Lower leg skin (tissue), 4 donors: ENCODE results near the gene ACOX3. TPM values are rescaled to one million over a fixed set of nuclear protein-coding genes. Genes with fewer than 3 reads are reported as not detected.

Experiments
- DNase-seq, 2 donors: peaks; one replicate each; pipeline ENCODE4 v3.0.0-alpha.2; 2019; ENCODE audit warnings: low spot score in 2 of 2
- H3K4me3 ChIP-seq: fragments of 200-600 bp; sonication (generic); 2 replicates; pipeline ENCODE4 v1.5.1; 2017; ENCODE audit warnings: mild to moderate bottlenecking, low read depth; ENCODE audit not compliant: poor library complexity, severe bottlenecking
- CTCF ChIP-seq, 3 donors: fragments of 450-650 bp; IDR thresholded peaks; one replicate each; pipeline ENCODE4 v1.5.1; 2016; ENCODE audit warnings: antibody characterized with exemption in 3 of 3, mild to moderate bottlenecking in 3 of 3, moderate library complexity in 2 of 3
- POLR2A ChIP-seq, 2 donors: fragments of 450-650 bp; IDR thresholded peaks; one replicate each; pipeline ENCODE4 v1.6.1; 2016 to 2017; ENCODE audit warnings: antibody characterized with exemption in 2 of 2, mild to moderate bottlenecking in 1 of 2, moderate library complexity in 1 of 2
- WGBS, 2 donors: methylation state at CpG; one replicate each; pipeline ENCODE4 v1.1.5; 2018; 5-methylcytosine and 5-hydroxymethylcytosine counted together
- intact Hi-C: fragments of 100-400 bp; cut with DNase I; formaldehyde crosslinking; loops from one replicate; pipeline ENCODE4 v1.15.0; 2023; ENCODE audit warnings: low total_unique reads
- total RNA-seq, 4 donors: library from RNA; depleted of rRNA; stranded (reverse); fragments of >200 nt; gene quantifications; one replicate each; pipeline ENCODE4 v1.1.0, GENCODE V29; 2016

The ACOX3 gene
- total RNA-seq, 4 donors from 2014 or later: 37.5 to 55.9 (median 41.2) TPM

GRCh38 chr4:8478371-8478770 is 37.8 kb upstream of the ACOX3 start:
- TF ChIP-seq POLR2A (IDR thresholded peaks at IDR 0.05) (no peak), CTCF (IDR thresholded peaks at IDR 0.05) (no peak)
- DNase-seq: no peak
- intact Hi-C loops: loop anchor here (10.0 kb wide), 1 partner anchor 106 kb away; the partner anchor contains the start of gene GPR78
- H3K4me3 ChIP-seq: no peak overlapping the region
- WGBS, 2 donors: 88 to 92% methylated on average over 6 to 9 of the region's 9 CpGs

GRCh38 chr4:8477676-8478075 is 37.2 kb upstream of the ACOX3 start:
- 66% methylated on average over 4 to 5 of the region's 8 CpGs for WGBS, 2 donors
- no peak for DNase-seq
- TF ChIP-seq CTCF (IDR thresholded peaks at IDR 0.05): no peak
- intact Hi-C loops: loop anchor here (10.0 kb wide), 1 partner anchor 107 kb away; the partner anchor contains the start of gene GPR78
- no peak overlapping the region for H3K4me3 ChIP-seq

GRCh38 chr4:8477095-8477635 is 36.6 kb upstream of the ACOX3 start:
- intact Hi-C loops: loop anchor here (10.0 kb wide), 1 partner anchor 108 kb away; the partner anchor contains the start of gene GPR78
- WGBS, 2 donors: 93 to 97% methylated on average over 13 to 16 of the region's 16 CpGs
- TF ChIP-seq CTCF (IDR thresholded peaks at IDR 0.05): no peak
- H3K4me3 ChIP-seq: no peak overlapping the region
- DNase-seq: no peak

DNA sequence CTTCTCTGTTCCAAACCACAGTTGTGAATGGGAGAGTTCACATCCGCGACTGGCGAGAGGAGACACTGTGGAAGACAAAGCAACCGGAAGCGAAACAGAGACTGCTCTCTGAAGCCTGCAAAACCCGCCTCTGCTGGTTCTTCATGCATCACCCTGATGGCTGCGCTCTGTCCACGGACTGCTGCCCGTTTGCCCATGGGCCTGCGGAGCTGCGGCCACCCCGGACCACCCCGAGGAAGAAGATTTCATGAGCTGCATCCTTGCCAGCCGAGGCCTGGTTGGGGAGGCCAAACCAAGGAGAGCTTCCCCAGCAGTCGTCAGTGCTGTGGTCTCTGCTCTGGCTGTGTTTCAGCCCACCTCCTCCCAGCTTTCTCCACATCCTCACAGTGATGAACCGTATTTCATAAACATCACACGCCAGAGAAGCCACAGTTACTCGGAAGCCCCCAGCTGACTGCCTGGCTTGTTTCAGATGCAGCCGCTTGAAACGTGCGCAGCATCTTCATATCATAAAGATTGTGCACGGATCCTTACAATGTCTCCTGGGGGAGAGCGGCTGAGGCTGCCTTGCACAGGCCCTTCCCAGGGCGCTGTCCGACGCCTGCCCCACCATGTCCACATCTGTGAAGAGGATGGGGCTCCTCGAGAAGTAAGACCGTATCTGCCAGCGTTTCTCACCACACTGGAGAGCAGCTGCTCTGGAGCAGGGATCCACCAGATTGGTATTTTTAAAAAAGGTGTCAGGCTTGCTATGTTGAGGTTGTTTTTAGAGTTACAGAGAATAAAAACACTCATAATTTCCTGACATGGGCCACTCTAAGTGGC is 35.4 kb upstream of the ACOX3 start:
- WGBS, 2 donors: 90 to 92% methylated on average over 29 of the region's 29 CpGs

DNA sequence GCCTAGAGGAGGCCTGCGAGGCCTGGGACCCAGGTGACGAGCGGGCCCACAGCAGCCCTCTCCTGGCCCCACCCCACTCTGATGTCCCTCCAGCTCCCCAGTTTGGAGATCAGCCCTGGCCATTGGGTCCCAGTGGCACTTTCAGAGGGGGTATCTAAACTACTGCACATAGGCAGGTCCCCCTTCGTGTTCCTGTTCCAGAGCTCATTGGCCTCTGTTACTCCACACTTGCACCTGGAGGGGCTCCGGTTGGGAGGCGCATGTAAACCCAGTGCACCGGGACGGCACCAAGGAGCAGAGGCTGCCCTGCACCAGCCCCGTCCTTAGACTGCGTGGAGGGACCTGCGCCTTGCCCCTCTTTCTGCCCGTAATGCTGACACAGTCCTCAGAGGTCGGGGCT is 34.3 kb upstream of the ACOX3 start:
- TF ChIP-seq POLR2A (IDR thresholded peaks at IDR 0.05): no peak
- no peak overlapping the region for H3K4me3 ChIP-seq
- 95 to 97% methylated on average over 10 to 13 of the region's 13 CpGs for WGBS, 2 donors
- no peak for DNase-seq
- intact Hi-C loops: loop anchor here (10.0 kb wide), 1 partner anchor 110 kb away; the partner anchor contains the start of gene GPR78

More for the DNA sequence above, 35.4 kb upstream of the ACOX3 start:
- TF ChIP-seq POLR2A (IDR thresholded peaks at IDR 0.05) (no peak), CTCF (IDR thresholded peaks at IDR 0.05) (no peak)
- no peak overlapping the region for H3K4me3 ChIP-seq
- intact Hi-C loops: loop anchor here (10.0 kb wide), 1 partner anchor 109 kb away; the partner anchor contains the start of gene GPR78
- DNase-seq: no peak

GRCh38 chr4:8473920-8474590 is 33.5 kb upstream of the ACOX3 start:
- intact Hi-C loops: loop anchor here (10.0 kb wide), 1 partner anchor 111 kb away; the partner anchor contains the start of gene GPR78
- H3K4me3 ChIP-seq: no peak overlapping the region
- 77 to 86% methylated on average over 17 to 20 of the region's 20 CpGs for WGBS, 2 donors

More at GRCh38 chr4:8473920-8474590, 33.5 kb upstream of the ACOX3 start:
- TF ChIP-seq POLR2A (IDR thresholded peaks at IDR 0.05) (no peak), CTCF (IDR thresholded peaks at IDR 0.05) (no peak)
- no peak for DNase-seq
